Choroid plexus epithelial cell (primary cell): Measurements from ENCODE around the gene C13orf42.

ENCODE experiments used
- DNase-seq: peaks from one replicate; pipeline ENCODE4 v3.0.0-alpha.2; 2010; ENCODE audit warnings: low read depth
- H3K4me3 ChIP-seq: 2 replicates; pipeline ENCODE4 v1.5.1; 2011; ENCODE audit warnings: low read depth, mild to moderate bottlenecking, control low read depth, low read length, moderate library complexity
- TF ChIP-seq, protein P1 (sequence below): conservative IDR thresholded peaks from 2 replicates; pipeline ENCODE4 v1.5.1; 2011; ENCODE audit warnings: low read depth, mild to moderate bottlenecking, control low read depth, inconsistent platforms, low read length, moderate library complexity

C13orf42 gene

DNA sequence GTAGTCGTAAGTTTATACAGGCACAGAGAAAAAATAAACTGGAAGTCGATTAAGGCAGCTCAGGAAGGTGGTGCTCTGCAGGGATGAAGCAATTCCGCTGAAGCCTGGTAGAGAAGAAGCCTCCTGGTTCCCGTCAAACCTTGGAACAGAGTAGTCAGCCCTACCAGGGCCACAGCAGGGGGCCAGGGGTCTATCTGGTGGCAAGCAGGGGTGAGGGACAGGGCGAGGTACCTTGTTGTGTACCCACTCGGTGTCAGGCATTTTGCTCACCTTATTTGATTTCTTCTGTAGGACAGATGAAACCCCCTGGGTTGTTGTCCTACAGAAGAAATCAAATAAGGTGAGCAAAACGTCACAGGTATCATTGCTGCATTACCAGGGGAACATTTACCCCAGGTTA is 70.6 kb downstream of the C13orf42 start:
- no peak overlapping the region for H3K4me3 ChIP-seq
- DNase-seq: no peak
- TF ChIP-seq, protein P1, sequence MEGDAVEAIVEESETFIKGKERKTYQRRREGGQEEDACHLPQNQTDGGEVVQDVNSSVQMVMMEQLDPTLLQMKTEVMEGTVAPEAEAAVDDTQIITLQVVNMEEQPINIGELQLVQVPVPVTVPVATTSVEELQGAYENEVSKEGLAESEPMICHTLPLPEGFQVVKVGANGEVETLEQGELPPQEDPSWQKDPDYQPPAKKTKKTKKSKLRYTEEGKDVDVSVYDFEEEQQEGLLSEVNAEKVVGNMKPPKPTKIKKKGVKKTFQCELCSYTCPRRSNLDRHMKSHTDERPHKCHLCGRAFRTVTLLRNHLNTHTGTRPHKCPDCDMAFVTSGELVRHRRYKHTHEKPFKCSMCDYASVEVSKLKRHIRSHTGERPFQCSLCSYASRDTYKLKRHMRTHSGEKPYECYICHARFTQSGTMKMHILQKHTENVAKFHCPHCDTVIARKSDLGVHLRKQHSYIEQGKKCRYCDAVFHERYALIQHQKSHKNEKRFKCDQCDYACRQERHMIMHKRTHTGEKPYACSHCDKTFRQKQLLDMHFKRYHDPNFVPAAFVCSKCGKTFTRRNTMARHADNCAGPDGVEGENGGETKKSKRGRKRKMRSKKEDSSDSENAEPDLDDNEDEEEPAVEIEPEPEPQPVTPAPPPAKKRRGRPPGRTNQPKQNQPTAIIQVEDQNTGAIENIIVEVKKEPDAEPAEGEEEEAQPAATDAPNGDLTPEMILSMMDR: no peak

DNA sequence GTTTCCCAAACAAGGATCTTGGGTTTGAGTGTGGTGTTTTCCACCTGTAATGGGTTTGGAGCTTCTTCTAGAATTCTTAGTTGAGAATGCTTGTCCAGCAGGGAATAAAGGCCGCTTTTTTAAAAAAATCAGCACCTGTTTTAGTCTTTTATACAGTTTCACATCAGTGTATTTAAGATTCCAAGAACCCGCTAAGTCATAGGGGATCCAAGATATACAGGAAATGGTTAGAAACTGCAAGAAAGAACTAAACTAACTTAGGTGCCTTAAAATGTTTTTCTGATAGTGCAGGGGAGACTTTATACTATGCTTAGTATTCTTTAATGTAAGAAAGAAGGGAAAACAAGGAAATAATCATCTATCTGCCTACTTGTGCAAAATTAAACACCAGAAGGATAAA is 74.7 kb downstream of the C13orf42 start:
- no peak overlapping the region for H3K4me3 ChIP-seq
- no peak for DNase-seq
- TF ChIP-seq, protein P1: no peak

DNA sequence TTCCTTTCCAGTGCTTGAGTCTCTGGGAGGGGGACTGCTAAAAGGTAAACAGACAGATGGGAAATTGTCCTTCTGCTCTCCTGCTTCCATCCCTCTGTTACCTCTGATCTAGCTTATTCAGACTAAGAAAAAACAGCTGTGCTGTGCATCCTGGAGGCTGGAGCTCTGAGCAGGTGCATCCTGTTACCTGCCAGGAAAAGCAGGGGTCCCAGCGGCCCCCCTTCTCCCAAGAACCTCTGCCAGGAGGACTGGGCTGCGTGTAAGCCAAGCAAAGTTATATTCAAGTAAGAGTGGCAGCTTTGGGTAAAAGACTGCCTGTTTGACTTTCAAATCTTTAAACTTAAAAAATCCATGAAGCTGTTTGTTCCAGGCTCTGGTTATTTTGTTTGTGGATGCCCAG is 75.1 kb downstream of the C13orf42 start:
- TF ChIP-seq, protein P1: no peak
- no peak for DNase-seq
- H3K4me3 ChIP-seq: no peak overlapping the region

DNA sequence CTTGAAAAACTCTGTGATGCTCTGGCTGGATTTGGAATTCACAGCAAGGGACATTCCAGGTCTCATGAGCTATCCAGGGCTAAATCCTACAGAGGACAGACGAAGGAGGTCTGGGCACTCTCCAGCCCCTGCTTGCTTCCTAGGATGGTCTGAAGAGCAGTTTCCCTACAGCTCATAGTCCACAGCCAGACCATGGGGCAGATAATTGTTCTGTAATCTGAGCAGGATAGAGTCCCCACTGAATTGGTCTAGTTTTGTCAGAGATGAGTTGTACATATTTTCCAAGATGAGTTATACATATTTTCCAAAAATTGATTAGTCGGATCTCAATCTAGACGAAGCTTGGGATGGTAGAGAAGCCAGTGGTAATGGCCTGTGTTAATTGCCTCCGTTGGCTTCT is 75.6 kb downstream of the C13orf42 start:
- no peak overlapping the region for H3K4me3 ChIP-seq
- TF ChIP-seq, protein P1: no peak

DNA sequence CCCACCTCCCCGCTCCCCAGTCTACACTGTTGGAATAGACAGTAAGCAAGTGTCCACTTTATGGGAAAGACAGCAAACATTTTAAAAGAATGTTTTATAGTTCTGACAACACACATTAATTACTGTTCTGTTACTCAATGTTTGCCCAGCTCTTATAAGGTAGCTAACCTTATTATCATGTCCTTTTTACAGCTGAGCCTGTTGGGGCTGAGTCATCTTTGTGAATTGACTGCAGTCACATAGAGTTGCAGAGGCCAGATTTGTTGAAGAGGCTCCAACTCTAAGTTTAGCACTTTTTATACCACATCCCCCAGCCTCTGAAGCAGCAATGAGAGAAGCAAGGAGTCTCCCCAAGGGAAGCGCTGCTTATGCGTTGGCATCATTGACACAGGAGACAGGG is 76.2 kb downstream of the C13orf42 start:
- DNase-seq: no peak
- H3K4me3 ChIP-seq: no peak overlapping the region
- TF ChIP-seq, protein P1: no peak

More for the DNA sequence above, 75.6 kb downstream of the C13orf42 start:
- DNase-seq: no peak

DNA sequence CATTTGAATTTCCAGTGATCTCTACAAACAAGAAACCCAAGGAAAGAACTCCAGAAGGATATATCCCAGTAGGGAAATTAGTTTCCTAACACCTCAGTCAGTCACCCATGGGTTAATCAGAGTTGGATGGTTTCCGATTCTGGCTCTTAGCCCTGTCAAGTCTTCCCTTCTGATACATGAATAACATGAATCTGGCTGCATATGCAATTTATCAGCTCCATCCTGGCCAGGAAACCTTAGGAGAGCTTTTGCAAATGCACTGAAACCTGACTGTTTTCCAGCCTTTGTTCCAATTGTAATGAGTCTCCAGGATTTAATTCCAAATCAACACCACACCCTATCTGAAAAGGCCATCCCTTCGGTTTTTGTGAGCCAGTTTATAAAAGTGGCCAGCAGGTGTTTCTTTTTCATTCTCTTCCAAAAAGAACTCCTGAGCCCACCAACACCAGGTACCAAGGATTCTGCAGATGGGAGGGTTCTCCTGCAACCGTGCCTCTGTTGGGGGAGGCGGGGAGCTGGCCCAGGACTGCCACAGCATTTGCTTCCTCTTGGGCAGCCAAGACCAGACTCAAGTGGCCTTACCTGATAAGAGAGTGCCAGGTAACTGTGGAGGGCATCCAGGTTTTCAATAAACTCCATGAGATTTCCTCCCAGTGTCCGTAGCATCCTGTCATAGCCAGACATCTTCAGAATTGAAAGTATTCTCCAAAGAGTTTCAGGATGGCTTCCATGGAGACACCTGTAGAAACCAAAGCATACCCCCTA is 77.5 kb downstream of the C13orf42 start:
- no peak for DNase-seq
- H3K4me3 ChIP-seq: no peak overlapping the region
- TF ChIP-seq, protein P1: no peak

DNA sequence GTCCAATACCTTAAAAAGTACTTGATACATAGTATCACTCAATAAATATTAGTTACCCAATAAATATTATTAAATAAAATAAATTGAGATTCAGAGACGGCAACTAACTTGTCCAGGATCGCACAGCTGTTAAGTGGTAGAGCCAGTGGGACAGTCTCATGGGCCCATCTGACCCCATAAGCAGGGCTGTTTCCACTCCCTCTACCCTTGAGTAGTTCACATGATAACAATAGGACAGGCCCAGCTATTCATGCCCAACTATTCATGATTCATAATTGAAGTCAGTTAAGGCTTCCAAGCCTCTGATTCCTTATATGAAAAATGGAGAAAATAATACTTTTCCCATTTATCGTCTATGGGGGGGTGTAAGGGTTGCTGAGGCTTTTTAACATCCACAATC is 78.2 kb downstream of the C13orf42 start:
- no peak overlapping the region for H3K4me3 ChIP-seq
- DNase-seq: no peak
- TF ChIP-seq, protein P1: no peak
